IMR-90 (cell line): ENCODE measurements around the gene WARS2.
A peak's percentile ranks its signal among the peaks of the same experiment; 100 is the strongest.

Experiments
- BHLHE40 ChIP-seq: fragments of 150-350 bp; IDR thresholded peaks from 2 replicates; pipeline ENCODE4 v1.6.1; 2016; ENCODE audit warnings: mild to moderate bottlenecking, low read depth, low read length
- CEBPB ChIP-seq: IDR thresholded peaks from 2 replicates; pipeline ENCODE4 v1.6.1; 2012; ENCODE audit warnings: low read depth, low read length, improper control_type of control experiment
- MAZ ChIP-seq: IDR thresholded peaks from 2 replicates; pipeline ENCODE4 v1.6.1; 2012; ENCODE audit warnings: low read depth, mild to moderate bottlenecking, low read length, improper control_type of control experiment, moderate library complexity, borderline replicate concordance
- MXI1 ChIP-seq: IDR thresholded peaks from 2 replicates; pipeline ENCODE4 v1.6.1; 2012; ENCODE audit warnings: low read depth, mild to moderate bottlenecking, low read length, moderate library complexity, borderline replicate concordance
- POLR2A ChIP-seq: IDR thresholded peaks from 2 replicates; pipeline ENCODE4 v1.6.1; 2012; ENCODE audit warnings: mild to moderate bottlenecking, low read depth, low read length
- RAD21 ChIP-seq: IDR thresholded peaks from 2 replicates; pipeline ENCODE4 v1.6.1; 2012; ENCODE audit warnings: low read length, improper control_type of control experiment
- SMC3 ChIP-seq: fragments of 150-350 bp; IDR thresholded peaks from 2 replicates; pipeline ENCODE4 v1.6.1; 2016; ENCODE audit warnings: low read depth, mild to moderate bottlenecking, antibody characterized with exemption, low read length, moderate library complexity
- TF ChIP-seq, protein P1 (sequence below): conservative IDR thresholded peaks from 2 replicates; pipeline ENCODE4 v1.5.1; 2012; ENCODE audit warnings: mild to moderate bottlenecking, low read depth, low read length, improper control_type of control experiment
- TF ChIP-seq, protein P2 (sequence below): fragments of 150-350 bp; IDR thresholded peaks from 2 replicates; pipeline ENCODE4 v1.6.1; 2016; ENCODE audit warnings: low read depth, mild to moderate bottlenecking, low read length, moderate library complexity, borderline replicate concordance
- TF ChIP-seq, protein P3 (sequence below): fragments of 150-350 bp; IDR thresholded peaks from 2 replicates; pipeline ENCODE4 v1.6.1; 2017; ENCODE audit warnings: mild to moderate bottlenecking, antibody characterized with exemption, low read length, low read depth

- TF ChIP-seq, protein P1, sequence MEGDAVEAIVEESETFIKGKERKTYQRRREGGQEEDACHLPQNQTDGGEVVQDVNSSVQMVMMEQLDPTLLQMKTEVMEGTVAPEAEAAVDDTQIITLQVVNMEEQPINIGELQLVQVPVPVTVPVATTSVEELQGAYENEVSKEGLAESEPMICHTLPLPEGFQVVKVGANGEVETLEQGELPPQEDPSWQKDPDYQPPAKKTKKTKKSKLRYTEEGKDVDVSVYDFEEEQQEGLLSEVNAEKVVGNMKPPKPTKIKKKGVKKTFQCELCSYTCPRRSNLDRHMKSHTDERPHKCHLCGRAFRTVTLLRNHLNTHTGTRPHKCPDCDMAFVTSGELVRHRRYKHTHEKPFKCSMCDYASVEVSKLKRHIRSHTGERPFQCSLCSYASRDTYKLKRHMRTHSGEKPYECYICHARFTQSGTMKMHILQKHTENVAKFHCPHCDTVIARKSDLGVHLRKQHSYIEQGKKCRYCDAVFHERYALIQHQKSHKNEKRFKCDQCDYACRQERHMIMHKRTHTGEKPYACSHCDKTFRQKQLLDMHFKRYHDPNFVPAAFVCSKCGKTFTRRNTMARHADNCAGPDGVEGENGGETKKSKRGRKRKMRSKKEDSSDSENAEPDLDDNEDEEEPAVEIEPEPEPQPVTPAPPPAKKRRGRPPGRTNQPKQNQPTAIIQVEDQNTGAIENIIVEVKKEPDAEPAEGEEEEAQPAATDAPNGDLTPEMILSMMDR = no peak
- no peak for TF ChIP-seq POLR2A
- peak; percentile 33; the same call in 1 of the 2 replicates for TF ChIP-seq CEBPB
- TF ChIP-seq MXI1 = no peak
- TF ChIP-seq SMC3 = no peak
- TF ChIP-seq MAZ = no peak
- no peak for TF ChIP-seq BHLHE40
- TF ChIP-seq, protein P2, sequence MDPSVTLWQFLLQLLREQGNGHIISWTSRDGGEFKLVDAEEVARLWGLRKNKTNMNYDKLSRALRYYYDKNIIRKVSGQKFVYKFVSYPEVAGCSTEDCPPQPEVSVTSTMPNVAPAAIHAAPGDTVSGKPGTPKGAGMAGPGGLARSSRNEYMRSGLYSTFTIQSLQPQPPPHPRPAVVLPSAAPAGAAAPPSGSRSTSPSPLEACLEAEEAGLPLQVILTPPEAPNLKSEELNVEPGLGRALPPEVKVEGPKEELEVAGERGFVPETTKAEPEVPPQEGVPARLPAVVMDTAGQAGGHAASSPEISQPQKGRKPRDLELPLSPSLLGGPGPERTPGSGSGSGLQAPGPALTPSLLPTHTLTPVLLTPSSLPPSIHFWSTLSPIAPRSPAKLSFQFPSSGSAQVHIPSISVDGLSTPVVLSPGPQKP = no peak
- TF ChIP-seq, protein P3, sequence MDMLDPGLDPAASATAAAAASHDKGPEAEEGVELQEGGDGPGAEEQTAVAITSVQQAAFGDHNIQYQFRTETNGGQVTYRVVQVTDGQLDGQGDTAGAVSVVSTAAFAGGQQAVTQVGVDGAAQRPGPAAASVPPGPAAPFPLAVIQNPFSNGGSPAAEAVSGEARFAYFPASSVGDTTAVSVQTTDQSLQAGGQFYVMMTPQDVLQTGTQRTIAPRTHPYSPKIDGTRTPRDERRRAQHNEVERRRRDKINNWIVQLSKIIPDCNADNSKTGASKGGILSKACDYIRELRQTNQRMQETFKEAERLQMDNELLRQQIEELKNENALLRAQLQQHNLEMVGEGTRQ = no peak
- TF ChIP-seq RAD21 = no peak
Observed at GRCh38 chr1:119083479-119083878, 57.0 kb downstream of the WARS2 start.
